GM21526 (cell line): ENCODE measurements around the gene MCTP1.

Source experiments
- ATAC-seq: cut with Tn5 transposase; IDR thresholded peaks from one replicate; pipeline ENCODE4 v1.9.1; 2021; ENCODE audit warnings: moderate library complexity; ENCODE audit not compliant: unreplicated experiment, low FRiP score

The MCTP1 gene

GRCh38 chr5:95284572-95285408 lies at the start of gene MCTP1:
MCTP1 (minus strand) TSS chr5:95285094.
- ATAC-seq = no peak

- no peak for ATAC-seq
These were observed 47.3 kb upstream of the MCTP1 start for GRCh38 chr5:95332158-95332557.

DNA sequence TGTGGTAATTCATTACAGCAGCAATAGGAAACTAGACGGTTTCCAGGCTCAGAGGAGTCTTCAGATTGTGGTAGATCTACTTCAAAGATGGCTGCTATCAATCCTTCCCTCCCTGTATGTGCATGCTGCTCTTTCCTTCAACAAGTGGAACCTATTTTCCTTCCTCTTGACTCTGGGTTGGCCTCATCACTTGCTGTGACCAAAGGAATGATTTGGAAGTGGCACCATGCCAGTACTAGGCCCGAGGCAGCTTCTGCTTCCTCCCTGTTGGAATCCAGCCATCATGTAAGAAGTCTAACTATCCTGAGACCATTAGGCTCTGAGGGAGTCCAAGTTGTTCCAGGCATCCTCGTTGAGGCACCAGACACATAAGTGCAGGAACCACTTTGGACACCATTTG lies 46.5 kb upstream of the MCTP1 start:
- ATAC-seq = no peak

DNA sequence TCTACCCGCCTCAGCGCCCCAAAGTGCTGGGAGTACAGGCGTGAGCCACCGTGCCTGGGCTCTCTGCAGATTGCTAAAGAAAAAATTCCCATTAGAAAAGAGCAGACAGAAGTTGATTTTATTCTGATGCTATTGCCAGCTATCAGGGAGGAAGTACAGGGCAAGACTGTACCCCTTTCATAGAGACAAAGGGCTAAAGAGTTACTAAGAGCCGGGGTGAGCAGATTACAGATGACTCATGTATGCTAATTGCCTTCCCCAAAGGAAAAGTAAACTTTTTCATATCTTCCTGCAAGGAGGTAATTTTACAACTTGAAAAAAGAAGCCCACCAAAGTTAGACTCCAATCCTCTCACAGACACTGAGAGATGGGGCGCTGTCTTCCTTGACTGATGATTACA lies 42.3 kb upstream of the MCTP1 start:
- no peak for ATAC-seq

DNA sequence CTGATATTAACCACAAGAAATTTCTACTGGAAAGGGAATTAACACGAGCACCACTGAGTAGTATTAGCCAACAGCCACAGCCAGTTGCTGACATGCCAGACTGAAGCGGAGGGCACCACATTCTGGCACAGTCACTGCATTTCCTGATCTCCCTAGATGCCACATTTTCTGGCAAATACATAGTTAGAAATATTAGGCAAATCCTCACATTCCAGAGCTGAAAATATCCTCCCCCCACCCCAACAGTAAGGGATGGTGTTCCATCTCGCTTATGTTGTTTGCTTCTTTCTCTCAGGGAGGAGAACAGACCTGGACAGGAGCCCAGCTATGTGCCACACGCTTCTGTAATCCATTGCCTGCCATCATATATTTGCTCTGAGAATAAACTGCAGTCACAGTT lies 32.8 kb upstream of the MCTP1 start:
- ATAC-seq = no peak

- ATAC-seq = no peak
These were observed 32.2 kb upstream of the MCTP1 start for GRCh38 chr5:95317085-95317484.

DNA sequence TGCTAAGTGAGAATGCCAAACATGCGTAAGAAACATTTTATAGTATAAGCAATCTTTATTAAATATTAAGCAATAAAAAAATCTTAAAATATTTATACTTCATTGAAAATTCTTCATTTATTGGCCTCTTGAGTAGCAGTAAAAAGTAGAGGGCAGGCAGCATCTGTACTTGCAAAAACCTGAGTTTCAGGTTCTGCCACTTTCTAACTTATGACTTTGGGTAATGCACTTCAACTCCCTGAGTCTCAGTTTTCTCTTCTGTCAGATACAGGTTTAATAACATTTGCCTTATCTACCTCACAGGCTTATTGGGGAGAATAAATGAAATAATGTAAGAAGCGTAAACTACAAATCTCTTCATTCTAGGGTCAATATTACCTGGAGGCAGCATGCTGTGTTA lies 19.8 kb upstream of the MCTP1 start:
- no peak for ATAC-seq

- no peak for ATAC-seq
These were observed 13.8 kb upstream of the MCTP1 start for GRCh38 chr5:95298651-95299050.

DNA sequence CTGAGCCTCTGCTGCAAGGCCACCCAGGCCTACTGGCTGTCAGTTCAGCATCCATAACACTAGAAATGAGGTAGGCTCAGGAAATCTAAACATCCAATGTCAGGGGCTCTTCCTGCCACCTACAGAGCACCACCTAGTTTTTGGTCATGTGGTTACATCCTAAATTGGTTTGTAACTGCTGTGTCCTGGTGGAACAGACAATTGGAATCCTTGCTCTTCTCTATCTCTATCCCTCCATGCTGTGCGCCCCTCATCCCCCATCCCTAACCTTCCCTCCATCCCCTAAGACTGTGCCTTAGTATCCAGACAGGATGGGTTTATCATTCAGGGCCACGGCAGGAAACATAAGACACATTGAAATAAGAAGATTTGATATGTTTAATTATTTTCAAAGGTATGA lies 11.4 kb upstream of the MCTP1 start:
- no peak for ATAC-seq

- ATAC-seq = no peak
These were observed 488 bp upstream of the MCTP1 start for GRCh38 chr5:95285409-95285755.

- peak; percentile 58 for ATAC-seq
These were observed 928 bp downstream of the MCTP1 start for GRCh38 chr5:95283761-95284571.

- ATAC-seq = no peak
These were observed 1.8 kb downstream of the MCTP1 start for GRCh38 chr5:95283022-95283615.

DNA sequence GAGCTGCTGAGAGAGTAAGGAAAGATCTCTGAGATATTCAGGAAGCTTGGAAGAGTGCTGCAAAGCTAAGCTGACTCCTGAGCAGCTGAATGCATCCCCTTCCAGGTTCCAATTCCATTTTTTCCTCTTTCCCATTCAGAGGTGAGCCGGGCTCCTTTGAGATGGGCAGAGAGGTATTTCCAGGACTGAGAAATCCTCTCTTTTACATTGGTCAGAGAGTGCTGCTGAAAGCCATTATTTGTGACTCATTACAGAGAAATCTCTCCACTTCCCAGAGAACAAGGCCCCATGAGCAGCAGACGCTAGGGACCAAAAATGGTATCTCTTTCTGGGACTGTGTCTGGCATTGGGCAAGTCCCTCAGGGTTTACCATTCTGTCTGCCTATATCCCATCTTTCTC lies 3.7 kb downstream of the MCTP1 start:
- no peak for ATAC-seq

GRCh38 chr5:95280401-95281095 lies 4.3 kb downstream of the MCTP1 start:
- no peak for ATAC-seq

DNA sequence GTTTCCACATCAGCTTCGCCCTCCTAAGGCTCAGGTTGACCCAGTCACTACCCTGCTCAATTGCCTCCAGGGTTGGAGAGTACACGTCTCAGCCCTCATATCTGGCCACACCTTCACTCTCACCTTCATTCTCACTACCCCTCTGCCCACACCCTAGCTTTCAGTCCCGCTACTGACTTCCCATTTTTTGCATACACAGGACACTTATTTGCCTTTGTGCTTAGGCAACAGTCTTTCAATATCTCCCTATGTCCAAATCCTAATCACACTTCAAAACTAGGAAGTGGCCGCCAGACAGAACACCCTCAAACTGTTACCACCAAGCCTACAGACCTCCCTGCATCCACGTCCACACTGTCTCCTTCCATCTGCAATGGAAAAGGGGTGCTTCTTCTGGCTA lies 10.9 kb downstream of the MCTP1 start:
- no peak for ATAC-seq

DNA sequence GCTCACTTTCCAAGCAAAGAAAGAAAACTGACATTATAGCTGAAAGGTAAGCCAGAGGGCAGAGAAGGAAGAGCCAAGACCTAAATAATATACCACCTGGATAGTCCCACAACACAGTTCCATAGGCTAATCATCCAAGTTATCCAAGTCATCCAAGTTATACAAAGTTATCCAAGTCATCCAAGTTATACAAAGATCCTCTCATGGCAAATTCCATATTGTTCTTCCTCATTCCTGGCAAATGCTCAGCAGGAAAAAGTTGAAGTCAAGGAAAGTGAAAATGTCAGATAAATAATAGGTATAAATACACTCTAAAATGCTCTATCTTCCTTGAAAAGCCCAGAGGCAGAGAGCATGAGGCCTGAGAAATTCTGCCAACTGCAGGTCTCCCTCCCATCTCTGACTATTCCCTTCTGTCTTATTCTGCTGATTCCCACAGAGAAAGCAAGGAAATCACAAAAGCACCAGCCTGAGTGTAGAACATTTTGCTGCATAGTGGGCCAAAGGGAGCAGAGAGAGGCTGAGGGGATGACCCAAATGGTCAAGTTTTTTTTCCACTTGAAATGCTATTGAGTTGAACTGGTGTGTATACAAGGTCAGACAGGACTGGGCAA lies 12.5 kb downstream of the MCTP1 start:
- ATAC-seq = no peak

- no peak for ATAC-seq
These were observed 21.8 kb downstream of the MCTP1 start for GRCh38 chr5:95262933-95263660.

DNA sequence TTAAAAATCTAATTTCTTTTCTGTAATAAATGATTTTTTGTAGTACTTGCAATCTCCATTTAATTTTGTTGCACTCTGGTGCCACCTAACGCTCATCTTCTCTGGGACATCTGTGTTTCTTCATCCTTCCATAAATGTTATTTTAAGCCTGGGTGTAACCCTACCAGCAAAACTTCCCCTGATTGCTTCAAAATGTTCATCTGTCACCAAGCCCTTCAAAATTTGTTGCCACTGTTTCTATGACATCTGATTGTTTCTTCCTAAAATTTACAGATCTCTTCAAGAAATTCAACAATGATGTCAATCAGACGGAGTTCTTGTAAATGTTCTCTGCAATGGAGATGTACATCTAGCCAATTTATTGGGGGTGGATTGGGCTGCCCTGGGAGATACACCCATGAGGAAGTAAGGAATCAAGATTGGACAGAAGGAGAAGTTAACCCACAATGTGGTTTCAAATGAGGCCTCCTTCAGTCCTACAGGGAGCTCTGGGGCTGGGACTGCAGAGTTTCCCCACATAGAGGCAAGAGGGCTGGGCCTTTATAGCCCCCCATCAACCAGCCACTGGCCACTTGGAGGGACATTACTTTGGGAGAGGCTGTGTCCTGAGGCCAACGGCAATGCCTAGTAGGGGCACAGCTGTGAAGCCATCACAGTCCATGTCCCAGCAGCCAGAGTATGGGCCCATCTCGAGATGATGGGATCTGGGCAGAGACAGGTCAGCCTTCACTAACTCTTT lies 23.3 kb downstream of the MCTP1 start:
- no peak for ATAC-seq

DNA sequence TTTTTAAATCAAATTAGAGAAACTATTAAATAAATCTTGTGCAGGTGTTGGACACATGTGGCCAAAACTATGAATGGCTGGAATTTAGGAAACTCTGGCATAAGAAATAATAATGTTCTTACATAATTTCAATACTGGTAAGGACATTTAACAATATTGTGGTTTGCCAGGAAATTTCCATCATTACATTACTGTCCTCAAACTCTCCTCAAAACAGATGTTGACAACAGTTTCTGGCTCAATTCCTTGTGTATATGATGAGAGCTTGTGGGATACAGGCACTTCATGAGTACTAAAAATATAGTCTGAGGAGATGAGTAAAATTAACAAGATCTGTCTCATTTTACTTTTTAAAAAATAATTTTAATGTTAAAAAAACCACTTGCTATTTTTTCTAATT lies 27.9 kb downstream of the MCTP1 start:
- ATAC-seq = no peak
